ENCODE results near the gene TCEAL3. TPM values are rescaled to one million over a fixed set of nuclear protein-coding genes. Genes with fewer than 3 reads are reported as not detected.
"Not testable (repeated sequence)": the region's sequence is repeated elsewhere in the genome, so short reads cannot be mapped to it uniquely, and the experiment has no call there.

Gene TCEAL3
- 24.7 TPM for total RNA-seq
- long read RNA-seq, transcript TCEAL3-201 (3 exons, 1,124 nt) = minor isoform, 8 of 54 reads
- long read RNA-seq, transcript TCEAL3-202 (3 exons, 1,113 nt) = major isoform, 35 of 54 reads
- long read RNA-seq, partial matches to known transcripts = 1 of 54 reads
- long read RNA-seq, other reads (novel, unspliced or antisense) = 10 of 54 reads

DNA sequence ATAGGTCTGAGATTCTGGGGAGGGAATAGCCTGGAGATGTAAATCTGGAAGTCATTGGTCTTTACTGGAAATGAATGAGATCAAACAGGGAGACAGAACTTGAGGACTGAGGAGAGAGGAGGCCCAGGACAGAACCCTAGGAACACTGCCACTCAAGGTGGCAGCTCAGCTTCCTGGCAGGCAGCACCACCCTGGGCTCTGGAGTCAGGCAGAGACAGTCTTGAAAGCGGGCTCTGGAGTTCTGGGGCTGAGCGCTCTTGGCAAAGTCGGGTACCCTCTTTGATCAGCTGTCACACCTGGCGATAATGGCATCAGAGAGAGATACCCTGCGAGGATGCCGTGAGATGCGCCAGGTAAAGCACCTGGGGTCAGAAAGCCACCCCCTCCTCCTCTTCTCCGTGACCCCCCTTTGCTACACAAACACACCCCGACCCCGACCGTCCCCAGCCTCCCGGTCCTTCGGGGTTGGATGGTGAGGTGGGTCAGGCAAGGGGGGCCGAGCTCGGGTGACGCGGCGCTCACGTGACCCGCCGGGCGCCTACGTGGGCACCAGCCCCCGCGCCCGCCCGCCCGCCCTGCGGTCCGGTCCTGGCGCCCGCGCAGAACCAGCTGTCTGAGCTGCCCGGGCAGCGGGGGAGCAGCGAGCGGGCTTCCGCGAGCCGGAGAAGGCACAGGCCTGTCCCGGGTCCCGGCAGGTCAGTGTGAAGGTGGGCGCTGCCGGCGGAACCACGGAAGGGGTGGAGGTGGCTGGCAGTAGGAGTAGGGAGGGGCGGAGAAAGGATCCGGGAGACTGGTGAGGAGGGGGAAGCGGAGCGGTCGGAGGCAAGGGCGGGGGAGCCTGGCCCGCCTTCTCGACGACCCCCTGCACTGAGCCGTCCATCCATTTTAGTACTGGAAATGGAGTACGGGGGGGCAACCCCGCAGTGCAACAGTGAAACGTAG is at the start of gene TCEAL3:
Gene TCEAL3 (plus strand): TSS at position 600 of the 942 bp plus-strand sequence. CDS start 1,102 bp downstream, outside the sequence.
- DNase-seq (ENCODE audit: low spot score) = no peak
- intact Hi-C loops (cut with DNase I) = no loop called here

DNA sequence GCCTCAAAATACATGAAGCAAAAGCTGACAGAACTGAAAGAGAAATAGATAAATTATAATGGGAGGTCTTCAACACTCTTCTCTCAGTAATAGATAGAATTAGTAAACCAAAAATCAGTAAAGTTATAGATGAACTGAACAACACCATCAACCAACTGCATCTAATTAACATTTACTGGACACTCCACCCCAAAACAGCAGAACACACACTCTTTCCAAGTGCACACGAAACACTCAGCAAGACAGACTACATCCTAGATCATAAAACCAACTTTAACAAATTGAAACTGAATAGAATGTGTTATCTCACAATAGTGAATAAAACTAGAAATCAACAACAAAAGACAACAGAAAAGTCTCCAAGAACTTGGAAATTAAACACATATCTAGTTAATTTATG is 47.5 kb upstream of the TCEAL3 start:
- intact Hi-C loops (cut with DNase I) = no loop called here
- no peak for DNase-seq (ENCODE audit: low spot score)

DNA sequence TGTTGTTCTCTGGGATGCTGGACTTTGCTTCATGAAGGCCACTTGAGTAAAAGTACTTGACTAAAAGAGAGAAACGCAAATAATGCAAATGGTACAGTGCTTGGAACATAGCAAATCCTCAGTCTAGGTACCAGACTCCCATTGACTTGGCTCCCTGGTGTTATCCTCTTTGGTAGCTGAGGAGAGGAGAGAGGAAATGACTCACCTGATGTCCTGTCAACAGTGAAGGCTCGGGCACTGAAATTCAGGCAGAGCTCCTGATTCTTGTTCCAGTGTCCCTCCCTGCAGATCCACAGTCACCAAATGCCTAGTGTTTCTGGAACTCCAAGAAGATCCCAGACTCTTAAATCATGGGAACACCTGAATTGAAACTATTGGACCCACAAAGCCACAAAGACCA is 45.0 kb upstream of the TCEAL3 start:
- no peak for DNase-seq (ENCODE audit: low spot score)

GRCh38 chrX:103565197-103565596 is 42.6 kb upstream of the TCEAL3 start:
- intact Hi-C loops (cut with DNase I) = no loop called here
- no peak for DNase-seq (ENCODE audit: low spot score)

More for the DNA sequence above, 45.0 kb upstream of the TCEAL3 start:
- intact Hi-C loops (cut with DNase I) = no loop called here

- intact Hi-C loops (cut with DNase I) = no loop called here
- DNase-seq (ENCODE audit: low spot score) = no peak
These were observed 42.0 kb upstream of the TCEAL3 start for GRCh38 chrX:103565752-103566151.

- intact Hi-C loops (cut with DNase I) = no loop called here
These were observed 36.6 kb upstream of the TCEAL3 start for GRCh38 chrX:103571121-103571520.

DNA sequence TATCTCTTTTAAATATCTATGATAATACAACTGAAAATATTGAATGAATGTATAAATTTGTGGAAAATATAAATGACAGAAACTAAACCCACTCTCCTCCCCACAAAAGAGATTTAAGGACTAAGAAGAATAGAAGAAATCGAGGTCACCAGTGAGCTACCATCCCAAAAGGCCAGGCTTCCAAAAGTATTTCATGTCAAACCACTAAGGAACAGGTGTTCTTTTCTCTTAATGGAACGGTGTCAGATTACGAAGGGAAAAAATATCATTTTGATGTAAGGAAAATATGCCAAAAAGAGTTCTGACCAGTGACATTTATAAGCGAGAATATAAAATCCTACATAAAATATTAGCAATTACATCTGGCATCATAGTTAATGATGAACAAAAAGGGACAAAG is 36.0 kb upstream of the TCEAL3 start:
- DNase-seq (ENCODE audit: low spot score) = no peak
- intact Hi-C loops (cut with DNase I) = no loop called here

More at GRCh38 chrX:103571121-103571520, 36.6 kb upstream of the TCEAL3 start:
- DNase-seq (ENCODE audit: low spot score) = no peak

DNA sequence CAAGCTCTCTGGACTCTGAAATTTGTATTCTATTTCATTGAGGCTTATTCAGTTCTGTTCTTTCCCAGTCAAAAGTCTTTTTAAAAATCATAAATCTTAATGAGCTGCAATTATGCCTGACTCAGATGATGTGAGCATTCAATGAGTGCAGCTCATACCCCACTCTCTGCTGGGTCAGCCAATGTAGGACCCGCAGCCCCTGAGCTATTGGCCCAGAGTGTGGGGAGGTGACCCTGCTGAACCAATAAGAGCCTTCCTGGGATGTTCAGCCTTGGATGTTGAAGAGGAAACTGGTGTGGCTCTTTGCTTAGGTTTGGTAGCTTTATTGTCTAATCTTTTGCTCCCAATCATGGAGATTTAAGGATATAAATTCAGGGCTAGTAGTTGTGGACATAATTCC is 34.6 kb upstream of the TCEAL3 start:
- no peak for DNase-seq (ENCODE audit: low spot score)
- intact Hi-C loops (cut with DNase I) = no loop called here

- no peak for DNase-seq (ENCODE audit: low spot score)
- intact Hi-C loops (cut with DNase I) = no loop called here
These were observed 23.2 kb upstream of the TCEAL3 start for GRCh38 chrX:103584596-103584995.

- intact Hi-C loops (cut with DNase I) = no loop called here
- DNase-seq (ENCODE audit: low spot score) = peak; percentile 82
These were observed 22.1 kb upstream of the TCEAL3 start, which contains the start of gene TCEAL4 for GRCh38 chrX:103585411-103586313. TCEAL4 (plus strand) TSS chrX:103585515; CDS start chrX:103586676, 1,161 bp downstream.

GRCh38 chrX:103586314-103586646 is 21.5 kb upstream of the TCEAL3 start:
- DNase-seq (ENCODE audit: low spot score) = no peak

DNA sequence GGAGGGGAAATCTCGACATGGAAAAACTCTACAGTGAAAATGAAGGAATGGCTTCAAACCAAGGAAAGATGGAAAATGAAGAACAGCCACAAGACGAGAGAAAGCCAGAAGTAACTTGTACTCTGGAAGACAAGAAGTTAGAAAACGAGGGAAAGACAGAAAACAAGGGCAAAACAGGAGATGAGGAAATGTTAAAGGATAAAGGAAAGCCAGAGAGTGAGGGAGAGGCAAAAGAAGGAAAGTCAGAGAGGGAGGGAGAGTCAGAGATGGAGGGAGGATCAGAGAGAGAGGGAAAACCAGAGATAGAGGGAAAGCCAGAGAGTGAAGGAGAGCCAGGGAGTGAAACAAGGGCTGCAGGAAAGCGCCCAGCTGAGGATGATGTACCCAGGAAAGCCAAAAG is 21.1 kb upstream of the TCEAL3 start:
- no peak for DNase-seq (ENCODE audit: low spot score)
- intact Hi-C loops (cut with DNase I) = no loop called here

More at GRCh38 chrX:103586314-103586646, 21.5 kb upstream of the TCEAL3 start:
- intact Hi-C loops (cut with DNase I) = no loop called here

- DNase-seq (ENCODE audit: low spot score); intact Hi-C loops (cut with DNase I): not testable (repeated sequence)
These were observed 15.5 kb upstream of the TCEAL3 start for GRCh38 chrX:103592295-103592694.

- DNase-seq (ENCODE audit: low spot score); intact Hi-C loops (cut with DNase I): not testable (repeated sequence)
These were observed 12.6 kb upstream of the TCEAL3 start for GRCh38 chrX:103595202-103595601.

GRCh38 chrX:103608306-103608963 is 672 bp downstream of the TCEAL3 start:
- no peak for DNase-seq (ENCODE audit: low spot score)
- intact Hi-C loops (cut with DNase I) = no loop called here

DNA sequence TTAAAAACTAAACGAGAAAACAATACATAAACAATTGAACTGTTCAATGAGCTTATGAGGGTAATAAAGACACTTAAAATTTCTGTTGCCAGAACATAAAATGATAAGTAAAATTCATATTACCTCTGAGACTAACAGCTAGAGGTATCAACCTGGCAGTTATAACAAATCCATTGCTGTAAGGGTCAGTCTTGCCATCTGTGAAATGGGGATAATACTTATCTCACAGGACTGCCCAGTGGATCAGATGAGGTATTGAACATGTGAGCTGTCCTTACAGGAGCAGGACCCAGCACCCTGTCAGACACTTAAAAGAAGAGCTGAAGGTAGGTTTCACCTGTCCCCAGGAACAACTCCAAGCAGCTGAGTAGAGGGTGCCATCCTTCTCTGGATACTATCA is 2.5 kb downstream of the TCEAL3 start:
- DNase-seq (ENCODE audit: low spot score) = no peak
- intact Hi-C loops (cut with DNase I) = no loop called here

DNA sequence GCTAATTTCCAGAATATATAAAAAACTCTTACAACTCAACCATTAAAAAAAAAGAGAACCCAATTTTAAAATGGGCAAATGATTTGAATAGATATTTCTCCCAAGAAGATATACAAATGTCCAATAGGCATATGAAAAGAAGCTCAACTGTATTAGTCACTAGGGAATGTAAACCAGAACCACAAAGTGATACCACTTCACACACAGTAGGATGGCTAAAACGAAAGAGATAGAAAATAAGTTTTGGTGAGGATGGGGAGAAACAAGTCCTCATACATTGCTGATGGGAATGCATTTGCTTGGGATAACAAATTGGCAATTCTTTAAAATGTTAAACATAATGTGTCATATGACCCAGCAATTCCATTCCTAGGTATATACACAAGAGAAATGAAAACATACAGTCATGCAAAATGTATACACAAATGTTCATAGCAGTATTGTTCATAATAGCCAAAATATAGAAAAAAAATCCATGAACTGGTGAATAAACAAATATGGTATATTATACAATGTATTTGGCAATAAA is 5.7 kb downstream of the TCEAL3 start:
- no peak for DNase-seq (ENCODE audit: low spot score)
- intact Hi-C loops (cut with DNase I) = no loop called here

GRCh38 chrX:103614999-103615398 is 7.2 kb downstream of the TCEAL3 start:
- intact Hi-C loops (cut with DNase I) = no loop called here
- DNase-seq (ENCODE audit: low spot score) = no peak

DNA sequence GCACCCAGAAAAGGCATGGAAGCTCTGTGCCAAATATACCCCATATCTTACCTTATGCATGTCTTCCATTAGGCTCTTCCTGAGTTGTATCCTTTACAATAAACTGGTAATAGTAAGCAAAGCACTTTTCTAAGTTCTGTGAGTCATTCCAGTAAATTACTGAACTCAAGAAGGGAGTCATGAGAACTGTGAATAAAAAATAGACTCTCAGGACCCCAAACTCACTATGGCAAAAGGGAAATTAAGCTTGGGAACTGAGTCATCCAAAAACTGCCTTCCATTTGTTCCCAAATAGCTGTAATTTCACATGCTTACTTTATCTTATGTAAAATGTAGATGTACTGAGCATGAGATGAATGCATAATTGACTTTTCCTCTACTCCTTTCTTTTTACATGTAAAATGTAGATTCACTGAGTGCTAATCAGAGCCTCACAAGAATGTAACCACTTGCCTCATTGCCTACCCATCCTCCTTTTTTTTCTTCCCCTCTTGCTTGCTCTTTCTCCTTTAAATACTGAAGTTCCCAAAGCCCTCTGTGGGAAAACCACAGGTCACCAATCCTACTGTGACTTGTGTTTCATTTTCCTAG is 8.1 kb downstream of the TCEAL3 start:
- no peak for DNase-seq (ENCODE audit: low spot score)
- intact Hi-C loops (cut with DNase I) = no loop called here

All from cardiac septum (tissue), 1 donor.